HG02759 (cell line): Measurements from ENCODE around the gene MPPED1.

ENCODE experiments used
- ATAC-seq: cut with Tn5 transposase; IDR thresholded peaks from one replicate; pipeline ENCODE4 v1.9.1; 2021; ENCODE audit warnings: mild to moderate bottlenecking, moderate library complexity; ENCODE audit not compliant: unreplicated experiment

MPPED1 gene

DNA sequence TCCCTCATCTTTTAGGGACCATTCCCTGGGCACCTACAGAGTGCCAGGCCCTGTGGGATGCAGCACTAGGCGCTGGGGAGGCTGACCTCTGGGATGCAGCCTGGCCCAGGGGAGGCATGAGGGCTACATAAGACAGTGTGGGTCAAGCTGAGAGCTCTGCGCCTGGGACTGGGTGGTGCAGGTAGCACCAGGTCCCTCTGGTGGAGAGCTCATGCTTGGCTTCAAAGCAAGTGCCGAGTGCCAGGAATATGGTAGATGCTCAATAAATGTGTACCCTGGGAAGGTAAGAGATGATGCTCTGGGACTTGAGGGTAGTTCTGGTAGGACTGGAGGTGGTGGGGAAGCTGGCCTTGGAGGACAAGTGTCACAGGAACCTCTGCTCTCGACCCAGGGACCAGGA lies 2.0 kb upstream of the MPPED1 start:
- ATAC-seq = no peak

DNA sequence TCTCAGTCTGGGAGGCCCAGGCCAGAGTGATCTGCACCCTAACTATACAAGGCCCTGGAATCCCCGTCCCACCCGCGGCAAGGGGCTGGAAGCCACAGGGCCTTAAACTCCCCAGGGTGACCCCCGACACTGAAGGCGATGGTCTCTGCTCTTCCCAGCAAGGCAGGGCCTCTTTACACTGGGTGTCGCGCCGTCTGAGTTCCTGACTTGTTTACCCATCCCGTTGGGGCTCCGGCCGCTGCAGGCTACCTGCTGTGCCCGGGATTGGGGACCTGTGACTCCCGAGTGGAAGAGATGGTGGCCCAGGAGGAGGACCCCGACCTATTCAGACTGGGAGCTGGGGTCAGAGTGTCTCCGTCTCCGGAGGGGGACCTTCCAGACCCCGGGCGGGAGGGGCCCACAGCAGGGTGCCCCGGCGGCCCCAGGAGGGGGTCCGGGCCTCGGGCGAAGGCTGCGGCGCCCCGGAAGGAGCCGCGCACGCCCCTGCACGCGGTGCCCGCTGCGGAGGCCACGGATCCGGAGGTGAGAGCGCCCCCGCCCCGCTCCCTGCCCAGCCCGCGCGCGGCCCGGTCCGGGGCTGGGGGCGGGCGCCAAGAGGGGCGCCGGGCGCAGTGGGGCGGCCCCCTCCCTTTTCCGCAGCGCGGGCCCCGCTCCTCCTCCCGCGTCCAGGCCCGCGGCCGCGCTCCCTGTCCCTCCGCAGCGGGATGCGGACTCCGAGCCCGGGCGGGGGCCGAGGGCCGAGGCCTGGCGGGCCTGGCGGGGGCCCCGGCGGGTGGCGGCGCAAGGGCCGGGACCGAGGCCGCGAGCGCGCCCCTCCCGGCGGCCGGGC lies 560 bp upstream of the MPPED1 start:
- no peak for ATAC-seq

DNA sequence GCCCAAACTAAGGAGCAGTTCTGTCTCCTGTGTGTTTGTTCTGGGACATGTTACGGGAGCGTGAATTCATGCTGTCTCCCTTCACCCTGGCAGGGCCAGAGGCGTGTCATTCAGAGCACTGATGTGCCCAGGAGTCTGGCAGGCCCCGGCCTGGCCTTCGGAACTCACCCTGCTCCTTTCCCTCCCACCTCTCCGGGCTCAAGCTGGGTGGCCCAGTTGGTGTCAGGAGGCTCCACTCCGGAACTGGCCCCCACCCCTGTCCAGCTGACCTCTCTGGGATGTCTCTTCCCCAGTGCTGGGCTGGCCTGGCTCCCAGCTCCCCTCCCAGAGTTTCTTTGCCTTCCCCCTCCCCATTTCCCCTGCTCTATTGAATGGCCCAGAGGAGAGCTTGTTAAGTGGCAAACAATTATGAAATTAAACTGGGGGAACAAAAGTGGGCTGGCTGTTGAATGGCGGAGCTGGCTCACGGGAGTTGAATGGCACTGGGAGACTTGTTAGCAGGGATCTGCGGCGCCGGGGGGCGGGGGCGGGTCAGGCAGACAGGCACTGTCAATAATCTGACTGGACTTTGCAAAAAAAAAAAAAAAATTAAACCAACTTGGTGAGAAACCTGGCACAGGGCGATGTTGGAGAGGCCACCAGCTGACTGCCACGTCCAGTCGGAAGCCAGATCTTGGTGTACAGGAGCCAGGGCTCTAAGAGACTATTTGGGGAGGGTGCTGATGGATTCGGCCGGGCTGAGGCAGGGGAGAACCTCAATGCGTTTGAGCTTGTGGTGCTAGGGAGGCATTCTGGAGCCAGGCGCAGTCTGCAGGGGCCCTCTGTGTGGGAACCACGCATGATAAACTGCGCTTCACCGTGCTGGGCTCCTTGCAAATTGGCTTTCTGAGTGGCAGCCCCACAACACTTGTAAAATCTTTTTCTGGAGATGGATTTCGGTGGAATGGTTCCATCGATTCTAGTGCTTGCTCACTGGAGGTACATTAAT lies 1.3 kb downstream of the MPPED1 start:
- no peak for ATAC-seq

DNA sequence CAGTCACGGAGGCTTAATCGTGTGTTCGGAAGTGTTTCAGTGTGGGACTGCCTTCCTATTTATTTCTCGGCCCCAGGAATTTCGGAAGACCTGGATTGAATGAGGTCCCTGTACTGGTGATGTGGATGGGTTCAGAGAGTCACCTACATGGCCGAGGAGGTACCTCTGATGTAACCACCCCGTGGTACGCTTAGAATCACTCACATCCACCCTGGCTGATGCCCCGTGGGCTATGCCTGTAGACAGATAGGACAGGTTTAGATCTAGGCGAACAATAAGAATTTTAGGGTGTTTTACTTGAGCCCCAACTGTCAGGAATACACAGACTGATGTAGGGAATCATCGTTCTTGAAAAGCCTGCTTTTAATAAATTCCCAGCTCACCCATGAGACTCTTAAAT lies 2.0 kb downstream of the MPPED1 start:
- no peak for ATAC-seq

DNA sequence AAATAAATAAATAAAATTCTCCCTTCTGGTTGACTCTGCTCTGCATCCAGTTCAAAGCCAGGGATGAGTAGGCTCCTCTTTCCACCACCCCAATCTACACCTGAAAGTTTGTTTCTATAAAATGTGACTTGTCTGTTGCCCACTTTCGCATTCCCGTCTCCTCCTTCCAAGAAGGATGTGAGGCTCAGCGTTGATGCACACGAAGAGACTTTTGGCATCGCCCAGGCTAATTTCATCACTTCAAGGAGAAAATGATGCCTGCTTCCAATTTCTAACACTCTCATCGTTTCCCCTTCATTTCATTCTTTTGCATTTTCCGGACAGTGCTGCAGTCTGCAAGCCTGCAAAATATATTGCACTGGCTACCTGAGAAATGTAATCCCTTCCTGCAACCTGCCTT lies 3.9 kb downstream of the MPPED1 start:
- ATAC-seq = no peak

DNA sequence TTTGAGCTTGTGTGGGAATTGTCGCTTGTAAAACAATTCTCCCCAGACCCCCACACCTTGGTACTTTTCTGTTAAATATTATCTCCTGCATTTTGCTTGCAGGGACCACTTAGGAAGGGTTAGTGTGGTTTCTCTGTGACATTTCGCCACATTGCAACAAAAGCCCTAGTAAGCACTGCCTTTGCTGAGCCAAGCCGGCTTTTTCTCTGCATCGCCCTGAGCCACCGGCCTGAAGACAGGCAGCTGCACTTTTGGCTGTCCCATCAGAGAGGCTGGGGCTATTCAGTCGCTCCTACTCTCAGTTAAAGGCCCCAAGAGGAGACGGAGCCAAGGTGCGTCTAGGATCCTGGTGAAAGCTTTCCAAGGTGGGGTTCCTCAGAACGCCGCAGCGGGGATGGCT lies 5.7 kb downstream of the MPPED1 start:
- no peak for ATAC-seq

DNA sequence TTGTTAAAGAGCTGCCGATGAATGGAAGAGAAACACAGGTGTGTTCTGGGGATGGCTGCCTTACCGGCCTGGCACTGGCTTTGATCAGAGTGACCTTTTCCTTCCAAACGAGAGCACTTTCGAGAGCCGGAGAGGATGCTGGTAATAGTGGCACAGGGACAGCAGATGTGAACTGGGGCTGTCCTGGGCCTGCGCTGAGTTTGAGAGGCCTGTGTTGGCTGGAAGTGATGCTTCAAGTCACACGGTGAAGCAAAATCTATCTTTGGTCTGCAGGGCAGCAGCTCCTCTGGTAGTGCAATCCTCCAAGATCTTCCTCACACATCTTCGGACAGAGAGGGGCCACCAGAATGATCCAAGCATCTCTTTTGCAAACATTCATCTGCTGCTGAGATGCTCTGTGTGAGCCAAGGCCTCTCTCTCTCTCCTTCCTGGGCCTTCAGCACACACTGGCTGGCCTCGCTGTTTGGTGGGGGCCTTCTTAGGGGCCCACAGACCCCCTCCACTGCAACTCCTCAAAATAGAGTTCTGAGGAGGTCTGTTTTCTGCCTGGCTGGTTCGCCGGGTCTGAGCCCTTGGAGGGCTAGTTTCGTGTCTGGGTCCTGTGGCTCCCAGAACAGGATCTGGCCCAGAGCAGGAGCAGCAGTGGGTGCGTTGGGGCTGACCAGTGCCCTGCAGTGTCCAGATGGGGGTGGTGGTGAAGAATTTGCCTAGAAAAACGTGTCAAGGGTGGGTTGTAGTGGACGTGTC lies 6.4 kb downstream of the MPPED1 start:
- no peak for ATAC-seq

DNA sequence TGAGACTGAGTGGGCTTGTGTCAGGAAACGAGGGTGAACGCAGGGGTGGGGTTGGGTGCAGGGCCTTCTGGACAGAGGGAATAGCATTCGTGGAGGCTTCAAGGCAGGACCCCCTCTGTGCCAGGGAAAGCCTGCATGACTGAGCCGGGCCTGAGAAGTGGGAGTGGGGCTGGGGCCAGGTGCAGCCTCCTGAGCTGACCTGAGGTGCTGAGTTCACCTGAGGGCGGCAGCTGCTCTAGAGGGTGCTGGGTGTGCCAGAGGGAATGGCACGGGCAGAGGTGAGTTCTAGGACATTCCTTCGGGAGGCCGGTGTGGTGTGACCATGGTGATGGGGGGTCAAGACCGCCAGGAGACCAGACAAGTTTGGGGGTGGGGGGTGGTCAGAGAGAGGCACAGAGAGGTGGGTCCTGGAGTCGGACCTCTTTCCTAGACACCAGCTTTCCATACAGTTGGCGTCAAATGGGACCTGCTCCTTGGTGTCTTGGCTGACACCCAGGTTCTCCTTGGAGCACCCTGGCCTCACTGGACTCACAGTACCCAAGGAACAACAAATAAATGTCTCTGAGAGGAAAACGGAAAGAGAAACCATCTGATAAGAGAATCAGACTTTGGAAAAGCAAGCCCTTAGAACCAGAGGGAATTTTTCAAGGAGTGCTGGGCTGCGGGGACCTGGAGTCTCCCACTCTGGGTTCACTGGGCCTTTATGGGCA lies 7.7 kb downstream of the MPPED1 start:
- no peak for ATAC-seq

DNA sequence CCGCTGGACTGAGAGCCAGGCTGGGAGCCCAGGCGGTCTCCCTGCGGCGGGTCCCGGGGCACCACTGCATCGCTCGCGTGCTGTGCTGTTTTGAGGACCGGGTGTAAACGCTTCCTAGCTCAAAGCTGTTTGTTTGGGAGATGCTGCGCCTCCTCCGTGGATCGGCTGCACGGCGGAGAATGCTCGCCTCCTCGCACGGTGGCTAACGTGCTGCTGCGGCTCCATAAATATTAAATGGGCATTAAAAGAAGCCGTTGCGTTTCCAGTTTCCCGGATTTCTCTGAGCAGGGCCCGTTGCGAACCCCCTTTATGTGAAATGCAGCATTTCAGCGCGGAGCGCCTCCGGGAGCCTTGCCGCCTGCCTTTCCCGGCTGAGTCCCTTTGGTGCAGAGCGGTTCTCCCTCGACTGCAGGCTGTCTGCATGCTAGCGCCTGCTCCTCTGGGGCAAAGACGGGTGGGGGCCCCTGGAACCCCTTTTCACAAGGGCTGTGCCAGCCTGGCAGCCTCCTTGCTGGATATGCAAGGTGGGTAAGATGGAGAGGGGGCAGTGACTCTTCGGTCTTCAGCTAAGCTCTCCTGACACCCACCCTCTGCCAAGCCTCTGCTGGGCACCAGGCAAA lies 9.3 kb downstream of the MPPED1 start:
- no peak for ATAC-seq

DNA sequence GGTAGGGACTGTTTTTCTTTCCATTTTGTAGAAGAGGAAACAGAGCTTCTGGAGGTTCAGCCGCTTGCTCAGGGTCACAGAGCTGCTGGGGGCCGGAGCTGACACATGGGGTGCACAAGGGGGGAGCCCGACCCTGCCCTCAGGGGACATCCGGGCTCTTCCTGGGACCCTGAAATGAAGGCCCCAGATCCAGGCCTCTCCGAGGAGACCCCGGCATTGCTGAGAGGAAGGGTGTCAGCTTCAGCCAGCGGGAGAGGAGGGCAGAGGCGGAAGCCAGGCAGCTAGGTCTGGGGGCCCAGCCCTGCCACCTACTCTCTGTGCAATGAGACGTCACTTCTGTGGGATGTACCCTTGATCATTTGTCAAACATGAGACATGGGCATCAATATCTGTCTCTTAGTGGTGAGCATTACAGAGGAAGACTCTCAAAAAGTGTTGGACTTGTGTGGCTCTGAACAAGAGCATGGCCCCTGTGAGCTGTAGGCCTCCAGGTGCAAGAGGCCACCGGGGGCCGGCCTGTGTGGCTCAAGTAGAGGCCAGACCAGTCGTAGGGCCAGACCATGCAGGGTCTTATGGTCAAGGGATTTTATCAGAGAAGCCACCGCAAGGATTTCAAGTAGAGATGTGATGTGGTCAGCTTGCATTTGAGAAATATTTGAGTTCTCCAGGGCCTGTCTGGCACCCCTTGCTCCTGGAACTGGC lies 10.3 kb downstream of the MPPED1 start:
- ATAC-seq = no peak

DNA sequence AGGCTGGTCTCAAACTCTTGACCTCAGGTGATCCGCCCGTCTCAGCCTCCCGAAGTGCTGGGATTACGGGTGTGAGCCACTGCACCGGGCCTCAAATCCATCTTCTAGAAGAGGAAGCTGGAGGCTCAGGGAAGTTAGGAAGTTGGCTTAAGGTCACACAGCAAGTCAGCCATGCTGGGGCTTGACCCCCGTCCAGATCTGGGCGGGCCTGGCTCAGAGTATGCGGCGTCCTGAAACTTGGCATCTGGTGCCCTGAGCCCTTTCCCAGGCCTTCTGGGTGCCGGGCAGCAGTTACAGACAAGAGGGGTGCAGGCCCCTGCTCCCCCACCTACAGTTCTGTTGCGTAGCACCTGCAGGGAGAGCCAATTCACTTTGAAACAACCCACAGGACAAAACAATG lies 11.2 kb downstream of the MPPED1 start:
- no peak for ATAC-seq

DNA sequence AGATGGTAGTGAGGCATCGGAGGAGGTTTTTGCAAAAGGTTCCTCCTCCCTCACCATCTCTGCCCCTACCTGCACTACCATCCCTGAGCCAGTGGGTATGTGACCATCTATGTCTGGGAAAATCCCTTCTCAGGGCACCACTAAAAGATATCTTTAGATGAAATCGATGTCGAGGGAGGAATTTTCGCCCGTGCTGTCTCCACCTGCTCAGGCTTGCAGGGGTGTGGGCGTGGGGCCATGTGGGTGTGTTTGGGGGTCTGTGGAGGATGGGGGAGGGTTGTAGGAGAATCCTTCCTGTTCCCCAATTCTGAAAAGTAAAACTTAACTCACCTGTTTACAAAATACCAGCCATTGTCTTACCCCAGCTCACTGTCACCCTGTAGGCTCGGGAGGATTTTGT lies 12.4 kb downstream of the MPPED1 start:
- no peak for ATAC-seq

DNA sequence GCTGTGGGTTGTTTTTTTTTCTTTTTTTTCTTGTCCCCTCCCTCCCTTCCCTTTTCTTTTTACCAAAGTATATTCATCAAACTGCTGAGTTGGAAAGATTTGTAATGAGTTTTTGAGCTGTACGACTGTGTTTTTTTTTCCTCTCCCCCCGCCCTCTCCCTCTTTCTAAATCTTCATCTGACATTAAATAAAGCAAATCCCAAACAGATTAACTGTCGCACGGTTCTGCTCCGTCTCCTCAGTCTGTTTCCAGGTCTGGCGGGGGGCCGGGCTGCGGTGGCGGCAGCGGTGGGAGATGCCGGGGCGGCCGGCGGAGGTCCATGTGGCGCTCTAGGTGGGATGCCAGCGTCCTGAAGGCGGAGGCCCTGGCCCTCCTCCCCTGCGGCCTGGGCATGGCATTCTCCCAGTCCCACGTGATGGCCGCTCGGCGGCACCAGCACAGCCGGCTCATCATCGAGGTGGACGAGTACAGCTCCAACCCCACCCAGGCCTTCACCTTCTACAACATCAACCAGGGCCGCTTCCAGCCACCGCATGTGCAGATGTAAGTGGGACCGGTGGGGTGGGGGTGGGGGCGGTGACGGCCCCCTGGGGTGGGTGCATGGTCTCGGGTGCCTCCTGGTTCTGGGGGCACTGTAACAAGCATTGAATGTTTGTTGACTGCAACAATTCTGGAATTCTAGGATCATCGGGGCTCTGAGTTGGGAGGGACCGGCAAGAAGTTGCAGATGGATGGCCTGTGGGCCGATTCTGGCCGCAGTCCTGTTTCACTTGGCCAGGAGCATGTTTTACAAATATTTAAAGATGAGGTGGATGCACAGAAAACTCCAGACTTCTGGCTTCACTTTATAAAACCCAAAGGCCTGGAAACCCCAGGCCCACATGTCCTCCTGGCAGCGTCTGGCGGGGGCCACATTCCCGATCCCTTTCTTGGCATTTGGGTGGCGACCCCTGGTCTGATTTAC lies 13.1 kb downstream of the MPPED1 start:
- ATAC-seq = no peak

DNA sequence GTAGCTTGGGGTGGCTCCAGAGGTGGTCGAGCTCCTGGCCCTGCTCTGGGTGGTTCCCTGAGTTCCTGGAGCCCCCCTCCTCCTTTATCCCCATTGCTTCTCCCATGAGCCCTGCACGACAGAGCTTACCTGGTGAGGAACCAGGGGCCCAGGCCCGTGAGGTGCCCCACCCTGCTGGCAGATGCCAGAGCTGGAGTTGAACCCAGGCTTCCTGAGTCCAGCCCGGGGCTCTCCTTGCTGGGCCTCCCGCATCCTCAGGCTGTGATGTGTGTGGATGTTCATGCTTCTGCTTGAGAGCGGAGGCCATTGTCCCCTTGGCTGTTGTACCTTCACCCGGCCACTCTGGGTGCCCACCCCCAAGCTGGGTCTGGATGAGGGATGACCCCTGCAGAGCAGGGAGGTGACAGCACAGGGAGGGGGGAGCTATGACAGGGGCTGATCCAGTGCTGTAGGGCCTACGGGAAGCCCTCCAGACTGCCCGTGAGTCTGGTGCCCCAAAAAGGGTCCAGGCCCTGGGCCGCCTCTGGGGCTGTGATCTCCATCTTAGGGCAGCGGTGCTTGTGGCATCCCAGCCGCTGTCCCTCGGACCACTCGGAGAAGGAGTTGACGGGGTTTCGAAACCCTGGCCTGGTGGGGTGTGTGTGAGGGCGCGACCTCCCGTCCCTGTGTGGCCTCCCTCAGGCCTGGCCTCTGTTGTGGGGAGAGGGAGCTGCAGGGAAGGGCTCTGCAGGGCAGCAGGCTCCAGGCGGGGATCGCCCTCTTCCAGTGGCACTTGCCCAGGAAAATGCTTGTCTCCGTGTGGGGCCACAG lies 14.4 kb downstream of the MPPED1 start:
- no peak for ATAC-seq

DNA sequence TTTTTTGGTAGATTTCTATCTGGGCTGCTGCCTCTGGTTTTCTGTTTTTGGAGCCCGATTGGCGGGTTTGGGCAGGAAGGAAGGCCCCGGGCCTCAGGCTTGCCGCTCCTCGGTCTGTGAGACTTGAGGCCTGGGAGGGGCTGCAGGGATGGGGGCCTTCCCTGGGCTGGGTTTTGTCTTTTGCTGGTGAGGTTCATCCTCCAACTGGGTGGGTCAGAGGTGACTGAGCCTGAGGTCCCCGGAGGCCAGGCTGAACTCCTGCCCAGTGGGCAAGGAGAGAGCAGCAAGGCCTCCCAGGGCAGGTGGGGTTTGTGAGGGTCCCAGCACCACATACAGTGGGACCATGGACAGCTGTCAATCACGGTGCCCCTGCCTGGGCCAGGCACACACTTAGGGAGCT lies 15.0 kb downstream of the MPPED1 start:
- ATAC-seq = no peak

DNA sequence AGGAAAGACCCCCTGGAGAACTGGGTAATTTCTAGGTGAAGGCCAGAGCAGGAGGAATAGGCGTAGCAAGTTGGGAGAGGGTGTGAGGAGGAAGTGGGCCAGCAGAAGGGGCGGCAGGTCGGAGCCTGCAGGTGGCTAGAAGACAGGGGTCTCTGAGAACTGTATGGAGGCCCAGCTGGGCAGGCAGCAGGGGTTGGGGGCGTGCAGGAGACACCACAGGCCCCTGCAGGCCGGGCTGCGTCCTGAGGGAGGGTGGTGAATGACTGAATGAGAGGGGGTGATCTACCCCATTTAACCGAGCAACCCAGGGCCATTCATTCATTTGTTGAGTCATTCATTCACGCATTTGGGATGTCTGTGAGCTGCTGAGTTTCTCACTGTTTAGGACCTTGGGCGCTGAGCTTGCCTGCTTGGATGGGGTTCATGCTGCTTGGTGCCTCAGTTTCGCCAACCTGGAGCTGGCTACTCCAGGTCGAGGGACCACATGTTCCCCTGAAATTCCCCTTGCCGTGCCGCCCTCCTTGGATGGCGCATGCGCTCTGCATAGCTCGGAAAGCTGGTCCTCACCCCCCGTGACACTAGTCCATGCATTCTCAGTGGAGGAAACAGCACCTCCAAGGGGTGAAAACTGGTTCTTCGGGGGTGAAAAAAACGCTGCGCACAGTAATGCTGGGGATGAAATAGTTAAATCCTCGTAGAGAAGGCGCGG lies 15.6 kb downstream of the MPPED1 start:
- no peak for ATAC-seq

DNA sequence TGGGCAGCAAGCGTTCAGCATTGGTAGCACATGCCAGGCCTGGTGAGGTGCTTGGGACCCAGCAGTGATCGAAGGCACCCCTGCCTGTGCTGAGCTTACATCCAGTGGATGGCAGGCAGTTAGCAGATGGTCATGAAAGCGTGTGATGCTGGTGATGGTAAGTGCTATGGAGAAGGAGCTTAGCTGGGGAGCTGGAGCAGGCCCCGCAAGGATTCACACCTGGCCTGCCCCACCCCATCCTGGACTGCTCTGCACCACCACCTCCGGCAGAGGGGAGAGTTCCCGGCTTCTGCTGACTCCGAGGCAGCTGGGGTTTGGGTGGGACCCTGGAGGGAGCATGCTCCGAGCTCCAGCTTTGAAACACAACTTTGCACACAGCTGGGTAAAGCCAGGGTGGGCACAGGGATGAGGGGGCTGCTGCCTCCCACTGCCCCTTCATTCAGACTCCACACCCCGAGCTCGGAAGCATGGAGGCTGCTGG lies 16.2 kb downstream of the MPPED1 start:
- ATAC-seq = no peak
